Body of pancreas (tissue), 4 donors: ENCODE measurements around the gene SLC20A1.

Source experiments
- CTCF ChIP-seq, 7 experiments: fragments of 450-650 bp in 4 of 7; fragments of 200-600 bp in 3 of 7; sonication (generic) in 3 of 7; IDR thresholded peaks; one replicate each; pipeline ENCODE4 v1.5.1; 2016 to 2019; ENCODE audit warnings: antibody characterized with exemption in 7 of 7
- POLR2A ChIP-seq, 3 donors: fragments of 450-650 bp; IDR thresholded peaks; one replicate each; pipeline ENCODE4 v1.6.1; 2016; ENCODE audit warnings: antibody characterized with exemption in 3 of 3, mild to moderate bottlenecking in 2 of 3

- TF ChIP-seq CTCF (IDR thresholded peaks at IDR 0.05) (no peak), POLR2A (IDR thresholded peaks at IDR 0.05) (no peak)
Measured at GRCh38 chr2:112603731-112604130, 42.0 kb upstream of the SLC20A1 start.
